UCSD-AML1 (cell line): ENCODE data around the gene FICD.
"Not testable (repeated sequence)": the region's sequence is repeated elsewhere in the genome, so short reads cannot be mapped to it uniquely, and the experiment has no call there.

ENCODE experiments used
- DNase-seq: peaks from one replicate; lab custom pipeline; 2025; ENCODE audit not compliant: unreplicated experiment; lab: John Stamatoyannopoulos, UW

FICD gene

GRCh38 chr12:108531929-108532848, 17.1 kb downstream of the FICD start:
- DNase-seq = no peak

DNA sequence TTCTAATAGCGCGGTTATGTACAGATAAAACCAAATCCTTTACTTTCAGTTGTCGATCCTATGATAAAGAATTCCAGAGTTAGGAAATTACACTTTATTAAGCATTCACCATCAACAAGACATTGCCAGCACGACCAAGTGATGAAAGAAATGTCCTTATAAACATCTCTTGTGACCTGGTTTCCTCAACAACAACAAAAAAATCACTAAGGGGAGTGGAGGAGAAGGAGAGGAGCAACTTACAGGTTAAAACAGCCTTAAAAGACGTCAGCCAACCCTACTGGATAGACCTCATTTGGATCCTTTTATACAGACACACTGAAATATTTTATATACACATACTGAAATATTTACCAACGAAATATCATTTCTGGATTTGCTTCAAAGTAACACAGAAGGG, 23.1 kb downstream of the FICD start:
- no peak for DNase-seq

DNA sequence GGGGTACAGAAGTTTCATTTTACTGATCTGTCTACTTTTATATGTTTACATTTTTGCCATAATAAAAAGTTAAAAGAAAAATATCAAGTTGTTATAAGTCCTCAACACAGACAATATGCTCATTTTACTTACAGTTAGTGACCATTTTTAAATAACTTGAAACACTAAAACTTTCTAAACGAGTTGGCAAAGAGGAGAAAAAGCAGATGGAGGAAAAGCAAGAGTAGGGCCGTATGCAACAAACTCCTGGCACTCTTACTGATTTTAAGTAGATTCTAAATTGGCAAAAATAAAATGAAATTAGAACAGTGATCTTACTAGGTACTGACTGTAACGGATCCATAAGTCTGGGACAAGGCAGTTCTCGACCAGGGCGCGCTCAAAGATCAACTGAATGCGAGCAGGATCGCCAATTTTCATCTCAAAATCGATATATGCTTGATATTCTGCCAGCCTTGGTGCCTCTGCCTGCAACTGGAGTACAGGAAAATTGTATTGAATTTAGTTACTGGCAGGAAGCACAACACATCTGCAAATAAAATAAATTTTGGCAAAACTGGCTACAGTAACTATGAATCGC, 23.6 kb downstream of the FICD start:
- DNase-seq = no peak

DNA sequence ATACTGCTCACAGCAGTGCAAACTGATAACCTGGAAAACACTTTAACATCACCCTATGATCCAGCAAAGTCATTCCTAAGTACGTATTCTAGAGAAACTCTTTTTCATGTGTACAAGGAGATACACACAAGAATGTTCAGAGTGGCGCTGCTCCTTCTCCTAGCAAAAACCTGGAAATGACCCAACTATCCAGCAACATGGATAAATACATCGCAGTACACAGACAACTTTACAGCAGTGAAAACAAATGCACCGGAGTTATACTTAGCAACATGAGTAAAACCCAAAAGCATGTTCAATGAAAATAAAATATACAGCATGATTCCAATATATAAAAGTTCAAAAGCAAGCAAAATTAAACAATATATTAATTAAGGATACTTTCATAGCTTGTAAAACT, 27.2 kb downstream of the FICD start:
- no peak for DNase-seq

DNA sequence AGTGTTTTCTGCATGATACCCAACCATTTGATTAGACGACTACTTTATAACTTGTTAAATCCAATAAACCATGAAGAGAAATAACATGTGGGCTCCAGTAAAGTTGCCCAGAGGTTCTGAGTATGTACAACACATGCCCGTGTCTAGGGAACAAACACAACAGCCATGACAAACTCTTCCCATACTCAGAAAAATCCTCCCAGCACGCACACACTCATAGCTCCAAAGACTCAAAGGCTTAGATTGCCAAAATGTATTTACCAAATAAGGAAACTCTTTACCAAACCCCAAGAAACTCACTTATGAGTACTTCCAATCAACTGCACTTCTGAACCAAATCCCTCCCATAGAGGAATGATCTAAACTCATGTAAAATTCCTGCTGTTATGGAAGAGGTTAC, 28.6 kb downstream of the FICD start:
- no peak for DNase-seq

- no peak for DNase-seq
Measured at GRCh38 chr12:108547686-108548085, 32.6 kb downstream of the FICD start.

DNA sequence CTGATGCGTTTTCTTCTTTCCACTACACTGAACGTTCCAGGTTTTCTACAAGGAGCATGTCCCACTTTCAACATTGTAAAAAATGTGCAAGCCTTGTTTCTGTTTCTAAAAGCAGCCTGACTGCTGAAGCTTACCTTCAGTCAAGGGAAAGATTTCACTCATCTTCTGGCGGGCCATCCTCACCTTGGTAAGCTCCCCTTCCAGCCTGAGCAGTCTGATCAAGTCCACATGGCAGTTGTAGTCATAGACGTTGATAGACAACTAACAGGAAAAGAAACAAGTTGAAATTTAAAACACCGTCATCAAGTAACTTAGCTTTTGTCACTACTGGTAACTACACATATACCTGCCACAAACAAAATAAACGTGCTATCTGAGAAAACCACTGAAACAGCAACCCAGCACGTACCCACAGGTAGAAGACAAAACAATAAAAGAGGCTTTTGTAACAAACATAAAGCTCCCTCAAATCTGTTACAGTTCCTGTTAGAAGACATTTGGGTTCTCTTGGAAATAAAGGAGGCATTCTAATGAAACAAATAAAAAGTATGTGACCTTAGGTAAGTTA, 34.0 kb downstream of the FICD start:
- DNase-seq = no peak

DNA sequence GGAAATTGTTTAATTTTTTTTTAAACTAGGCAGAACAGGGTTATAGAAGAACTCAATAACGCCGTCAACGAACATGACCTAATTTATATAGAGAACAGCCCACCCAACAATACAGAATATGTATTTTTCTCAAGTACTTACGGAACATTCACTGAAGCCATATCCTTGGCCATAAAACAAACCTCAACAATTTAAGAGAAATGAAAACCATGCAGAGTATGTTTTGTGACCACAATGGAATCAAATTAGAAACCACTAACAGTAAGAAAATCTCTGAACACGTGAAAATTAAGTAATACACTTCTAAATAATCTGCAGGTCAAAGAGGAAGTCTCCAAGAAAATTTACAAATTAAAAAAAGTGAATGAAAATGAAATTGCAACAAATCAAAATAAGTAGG, 36.5 kb downstream of the FICD start:
- no peak for DNase-seq

DNA sequence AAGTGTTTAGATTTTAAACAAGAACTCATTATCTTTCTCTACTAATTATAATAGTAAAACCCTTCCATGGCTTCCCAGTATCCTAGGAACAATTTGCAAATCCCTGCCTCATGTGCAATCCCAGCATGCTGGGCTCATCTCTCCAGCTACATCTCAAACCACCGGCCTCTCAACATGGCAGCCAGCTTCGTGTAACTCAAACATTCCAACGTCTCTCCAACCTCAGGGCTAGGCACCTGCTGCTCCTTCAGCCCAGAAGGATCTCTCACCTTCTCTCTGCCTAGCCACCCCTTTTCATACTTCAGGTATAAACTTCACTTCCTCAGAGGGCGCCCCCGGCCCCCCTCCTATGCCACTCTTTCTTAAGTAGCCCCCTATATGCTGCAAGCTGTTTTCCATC, 38.7 kb downstream of the FICD start:
- DNase-seq = no peak

- DNase-seq = not testable (repeated sequence)
Measured at GRCh38 chr12:108555383-108555782, 40.3 kb downstream of the FICD start.

DNA sequence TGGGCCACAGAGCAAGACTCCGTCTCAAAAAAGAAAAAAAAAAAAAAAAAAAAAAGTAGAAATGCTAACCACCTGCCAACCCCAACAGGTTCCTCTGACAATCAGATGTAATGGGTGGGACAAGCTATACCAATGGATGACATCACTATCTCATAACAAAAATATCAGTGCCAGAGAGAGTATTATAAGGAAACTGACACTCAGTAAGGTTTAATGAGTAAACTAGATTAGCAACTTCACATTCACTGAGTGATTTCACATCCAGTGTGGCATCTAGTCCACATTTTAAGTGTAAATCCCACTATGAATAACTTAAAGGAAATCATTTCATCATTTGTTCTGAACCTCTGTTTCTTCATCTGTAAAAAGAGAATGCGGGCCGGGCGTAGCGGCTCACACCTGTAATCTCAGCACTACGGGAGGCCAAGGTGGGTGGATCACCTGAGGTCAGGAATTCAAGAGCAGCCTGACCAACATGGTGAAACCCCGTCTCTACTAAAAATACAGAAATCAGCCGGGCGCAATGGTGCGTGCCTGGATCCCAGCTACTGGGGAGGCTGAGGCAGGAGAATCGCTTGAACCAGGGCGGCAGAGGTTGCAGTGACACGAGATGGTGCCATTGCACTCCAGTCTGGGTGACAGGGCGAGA, 44.1 kb downstream of the FICD start:
- no peak for DNase-seq

DNA sequence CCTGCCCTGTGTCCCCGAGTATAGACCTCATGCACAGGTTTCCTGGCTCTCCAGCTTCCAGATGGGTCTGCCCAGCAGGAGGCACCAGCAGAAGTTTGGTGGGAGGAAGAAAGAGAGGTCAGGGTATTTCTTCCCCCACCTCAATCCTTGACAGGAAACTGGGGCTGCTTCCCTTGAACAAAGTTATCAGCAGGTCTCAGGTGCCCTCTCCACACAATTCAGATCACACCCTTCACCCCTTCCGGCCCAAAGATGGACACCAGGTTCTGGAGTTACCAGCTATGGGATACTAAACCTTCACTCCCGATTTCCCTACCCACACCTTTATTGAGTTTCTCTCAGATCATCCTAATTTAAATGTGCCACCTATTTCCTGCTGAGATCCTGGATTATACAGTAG, 44.7 kb downstream of the FICD start:
- DNase-seq = no peak

DNA sequence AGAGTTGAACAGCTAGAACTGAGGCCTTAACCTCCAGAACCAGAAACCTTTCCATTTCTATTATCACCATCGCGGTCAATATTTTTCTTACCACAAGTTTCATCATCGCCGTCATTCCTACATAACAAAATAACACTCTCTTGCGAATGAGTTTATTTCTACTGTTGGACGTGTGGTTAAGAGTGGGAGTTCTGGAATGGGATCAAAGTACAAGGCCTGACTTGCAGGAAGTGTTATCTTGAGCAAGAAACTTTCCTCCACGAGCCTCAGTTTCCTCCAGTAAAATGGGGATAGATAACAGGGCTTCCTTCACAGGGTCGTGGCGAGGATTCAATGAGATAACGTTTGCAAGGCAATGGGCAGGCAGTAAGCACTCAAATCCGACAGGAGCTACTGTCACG, 45.2 kb downstream of the FICD start:
- DNase-seq = no peak

DNA sequence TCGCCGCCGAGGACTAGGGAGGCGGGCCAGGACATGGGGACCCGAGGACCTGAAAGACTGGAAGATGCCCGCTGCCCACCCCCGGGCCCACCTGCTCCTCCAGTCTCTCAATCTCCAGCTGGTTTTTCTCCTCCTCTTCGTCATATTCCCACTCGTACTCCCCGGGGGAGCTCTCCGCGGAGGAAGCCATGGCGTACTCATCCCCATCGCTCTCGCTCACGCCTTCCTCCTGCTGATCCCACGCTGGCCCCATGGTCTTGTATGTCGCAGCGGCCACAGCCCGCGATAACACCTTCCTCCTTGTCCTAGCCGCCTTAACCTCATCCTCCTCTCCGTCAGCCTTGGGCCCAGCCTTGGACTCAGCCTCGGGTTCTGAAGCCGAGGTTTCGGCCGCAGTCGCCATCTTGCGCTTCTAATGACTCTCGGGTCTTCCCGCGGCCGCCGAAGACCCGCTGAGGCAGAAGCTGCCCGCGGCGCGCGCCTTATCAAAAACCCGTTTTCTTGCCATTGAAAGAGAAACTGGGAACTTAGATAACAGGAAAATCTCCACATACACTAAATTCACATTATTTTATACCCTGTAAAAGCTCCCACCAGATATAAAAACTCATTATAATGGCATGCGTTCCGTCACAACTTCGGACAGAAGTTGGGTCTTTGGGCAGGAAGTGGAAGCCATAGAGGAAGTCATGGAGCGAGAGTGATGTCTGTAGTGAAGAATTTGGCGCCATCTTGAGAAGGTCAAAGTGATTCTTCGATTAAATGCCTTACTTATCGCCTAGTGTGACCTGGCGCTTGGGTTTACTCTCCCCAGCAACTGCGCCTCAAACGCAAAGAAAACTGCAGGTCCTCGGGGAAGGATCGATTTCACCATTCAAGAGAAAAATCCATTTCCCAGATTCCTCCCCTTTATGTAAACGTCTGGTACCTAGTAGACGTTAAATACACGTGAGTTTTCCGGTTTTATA, 46.0 kb downstream of the FICD start, which contains the start of gene SART3:
TSS of gene SART3 (minus strand) at position 422 of the 968 bp plus-strand sequence. CDS start at position 403, 19 bp downstream.
- peak; percentile 80 for DNase-seq

DNA sequence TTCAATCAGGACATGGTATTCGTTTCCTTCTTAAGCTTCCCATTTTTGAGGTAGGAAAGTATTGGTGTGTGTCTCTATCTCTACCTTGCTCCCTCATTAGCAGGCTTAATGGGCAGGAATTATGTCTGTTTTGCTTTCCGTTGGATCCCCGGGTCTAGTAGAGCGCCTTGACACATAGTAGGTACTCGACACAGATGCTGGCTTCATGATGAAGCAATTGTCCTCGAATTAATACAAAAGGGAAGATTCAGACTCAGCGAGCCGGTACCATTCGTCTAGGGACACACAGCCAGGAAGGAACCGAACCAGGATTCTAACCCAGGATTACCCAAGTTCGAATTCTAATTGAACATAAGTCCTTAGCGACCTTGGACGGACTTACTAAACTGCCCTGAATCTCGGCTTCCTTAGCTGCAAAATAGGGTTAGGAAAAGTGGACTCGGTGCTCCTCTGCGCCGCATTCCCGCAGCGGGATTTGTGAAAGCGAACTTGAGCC, 46.8 kb downstream of the FICD start:
- no peak for DNase-seq

GRCh38 chr12:108562348-108563135, 47.5 kb downstream of the FICD start, which contains the start of gene ISCU:
ISCU (plus strand) TSS chr12:108562596; CDS start chr12:108562623, 27 bp downstream.
- DNase-seq = peak; percentile 99

DNA sequence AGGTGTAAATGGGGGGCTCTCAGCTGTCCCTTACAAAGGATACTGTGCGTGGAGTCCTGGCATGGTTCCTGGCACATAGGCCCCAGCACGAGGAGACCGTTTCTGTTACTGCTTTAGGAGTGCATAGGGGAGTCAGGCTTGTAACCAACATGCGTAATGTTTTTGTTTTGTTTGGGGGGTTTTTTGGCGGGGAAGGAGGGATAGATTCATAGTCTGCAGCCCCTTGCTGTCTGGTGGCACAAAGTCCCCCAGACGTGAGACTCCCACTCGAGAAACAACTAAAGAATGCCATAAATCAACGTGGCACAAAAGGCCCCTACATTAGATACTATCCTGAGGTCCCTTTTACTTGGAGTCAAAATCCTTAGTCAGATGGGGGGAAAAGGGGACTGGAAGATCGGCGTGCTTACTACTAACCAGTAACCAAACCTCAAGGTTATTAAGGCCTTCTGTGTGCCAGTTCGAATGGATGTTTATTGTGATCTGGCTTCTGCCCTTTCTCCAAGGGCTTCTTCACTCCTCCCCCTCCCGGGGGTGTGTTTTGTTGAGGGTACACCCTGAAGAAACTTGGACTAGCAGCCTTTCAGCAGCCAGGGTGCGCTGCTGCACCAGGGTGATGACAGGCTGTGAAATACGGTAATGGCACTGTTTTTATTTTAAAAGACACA, 48.2 kb downstream of the FICD start:
- DNase-seq = peak; percentile 83

DNA sequence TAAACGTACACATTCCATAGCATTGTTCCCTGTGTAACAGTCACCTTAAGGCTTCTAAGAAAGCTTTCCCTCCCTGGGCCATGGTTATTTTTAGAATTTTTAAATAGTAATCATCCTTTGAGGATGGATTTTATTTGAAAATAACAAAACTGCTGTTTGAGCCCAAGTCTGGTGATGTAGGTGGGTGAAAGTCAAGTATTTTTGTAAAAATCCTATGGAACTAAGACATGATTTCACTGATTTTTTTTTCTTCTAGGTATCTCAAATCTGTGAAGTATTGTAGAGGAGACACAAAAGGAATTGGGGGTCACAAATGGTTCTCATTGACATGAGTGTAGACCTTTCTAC, 48.7 kb downstream of the FICD start:
- no peak for DNase-seq

- no peak for DNase-seq
Measured at GRCh38 chr12:108564724-108565123, 49.6 kb downstream of the FICD start.
